GM18858 (cell line): Measurements from ENCODE around the gene TRIP10.
"Not testable (repeated sequence)": the region's sequence is repeated elsewhere in the genome, so short reads cannot be mapped to it uniquely, and the experiment has no call there.

Experiments used
- ATAC-seq: cut with Tn5 transposase; IDR thresholded peaks from one replicate; pipeline ENCODE4 v1.9.1; 2021; ENCODE audit not compliant: unreplicated experiment

Gene TRIP10

DNA sequence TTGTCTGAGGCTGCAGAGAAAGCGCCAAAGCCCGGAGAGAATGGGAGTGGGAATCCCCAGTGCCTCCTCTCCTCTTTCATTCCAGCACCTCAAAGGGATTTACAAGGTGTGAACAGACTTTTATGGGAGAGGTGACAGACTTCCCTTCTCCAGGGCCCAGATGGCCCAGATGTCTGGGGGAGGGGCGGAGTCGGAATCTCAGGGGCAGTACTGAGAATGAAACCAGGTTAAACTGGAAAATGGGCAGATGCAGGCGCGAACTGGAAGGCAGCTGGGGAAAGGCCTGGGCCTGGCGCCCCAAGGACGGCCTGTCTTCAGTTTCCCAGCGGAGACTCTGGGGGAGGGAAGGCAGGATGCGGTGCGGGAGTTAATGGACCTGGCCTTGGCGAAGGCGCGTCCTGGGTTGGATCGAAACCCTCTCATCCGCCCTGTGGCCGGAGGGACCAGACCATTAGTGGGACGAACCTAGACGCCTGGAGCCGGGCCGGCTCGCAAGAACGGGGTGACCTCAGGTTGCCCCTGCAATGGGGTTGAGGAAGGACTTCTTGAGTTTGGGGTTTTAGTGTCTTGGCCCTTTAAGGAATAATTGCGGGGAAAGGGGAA is 592 bp upstream of the TRIP10 start:
- no peak for ATAC-seq

GRCh38 chr19:6739883-6740588 is 556 bp downstream of the TRIP10 start:
- ATAC-seq, result no peak

DNA sequence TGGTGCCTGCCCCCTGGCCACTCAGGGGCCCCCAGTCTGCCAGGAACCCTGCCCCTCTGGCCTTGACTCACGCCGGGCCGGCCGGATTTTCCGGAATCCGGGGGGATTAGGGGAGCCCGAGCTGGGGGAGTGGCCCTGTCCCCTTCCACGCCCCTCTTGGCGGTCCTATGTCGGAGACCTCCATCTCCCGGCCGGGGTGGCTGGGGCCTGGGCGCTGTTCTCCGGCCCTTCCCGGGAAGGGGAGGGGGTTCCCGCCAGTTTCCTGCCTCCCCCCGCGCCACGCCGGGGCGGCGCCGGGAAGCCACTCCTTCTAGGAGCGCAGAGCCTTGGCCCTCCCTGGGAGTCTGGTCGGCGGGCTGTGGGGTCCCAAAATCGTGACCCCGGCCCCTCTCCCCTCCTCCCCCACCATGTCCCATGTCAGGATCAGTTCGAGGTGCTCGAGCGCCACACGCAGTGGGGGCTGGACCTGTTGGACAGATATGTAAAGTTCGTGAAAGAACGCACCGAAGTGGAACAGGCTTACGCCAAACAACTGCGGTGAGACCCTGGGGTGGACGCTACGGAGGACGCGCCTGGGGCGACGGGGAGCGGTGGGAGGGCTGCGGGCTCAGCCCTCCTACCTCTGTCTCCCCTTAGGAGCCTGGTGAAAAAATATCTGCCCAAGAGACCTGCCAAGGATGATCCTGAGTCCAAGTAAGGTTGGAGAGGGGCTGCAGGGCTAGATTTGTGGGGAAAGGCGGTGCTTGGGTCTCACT is 1.3 kb downstream of the TRIP10 start:
- no peak for ATAC-seq

GRCh38 chr19:6743066-6743465 is 3.6 kb downstream of the TRIP10 start:
- no peak for ATAC-seq

- no peak for ATAC-seq
These were observed 4.4 kb downstream of the TRIP10 start for GRCh38 chr19:6743714-6744380.

- no peak for ATAC-seq
These were observed 5.2 kb downstream of the TRIP10 start for GRCh38 chr19:6744381-6745301.

- no peak for ATAC-seq
These were observed 6.5 kb downstream of the TRIP10 start for GRCh38 chr19:6745965-6746364.

DNA sequence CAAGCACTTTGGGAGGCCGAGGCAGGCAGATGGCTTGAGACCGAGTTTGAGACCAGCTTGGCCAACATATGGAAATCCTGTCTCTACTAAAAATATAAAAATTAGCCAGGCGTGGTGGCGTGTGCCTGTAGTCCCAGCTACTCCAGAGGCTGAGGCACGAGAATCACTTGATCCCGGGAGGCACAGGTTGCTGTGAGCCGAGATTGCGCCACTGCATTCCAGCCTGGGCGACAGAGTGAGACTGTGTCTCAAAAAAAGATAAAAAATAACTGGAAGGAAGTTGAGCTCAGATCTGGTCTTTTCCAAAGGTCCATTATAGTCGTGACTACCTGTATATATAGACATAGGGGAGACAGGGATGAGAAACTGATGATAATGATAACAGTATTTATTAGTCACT is 9.1 kb downstream of the TRIP10 start:
- ATAC-seq, result not testable (repeated sequence)

DNA sequence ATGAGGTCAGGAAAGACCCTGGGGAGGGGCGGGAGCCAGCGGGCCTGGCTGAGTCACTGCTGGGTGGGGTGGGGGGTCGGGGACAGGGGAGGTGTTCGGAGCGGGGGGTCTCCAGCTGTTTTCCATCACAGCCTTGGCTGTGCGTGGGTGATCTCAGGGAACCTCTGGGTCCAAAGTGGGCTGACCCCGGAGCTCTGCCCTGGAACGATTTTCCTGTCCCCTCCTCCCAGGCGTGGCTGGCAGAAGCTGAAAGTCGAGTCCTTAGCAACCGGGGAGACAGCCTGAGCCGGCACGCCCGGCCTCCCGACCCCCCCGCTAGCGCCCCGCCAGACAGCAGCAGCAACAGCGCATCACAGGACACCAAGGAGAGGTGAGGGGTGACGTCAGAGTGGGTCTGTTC is 10.6 kb downstream of the TRIP10 start:
- no peak for ATAC-seq

DNA sequence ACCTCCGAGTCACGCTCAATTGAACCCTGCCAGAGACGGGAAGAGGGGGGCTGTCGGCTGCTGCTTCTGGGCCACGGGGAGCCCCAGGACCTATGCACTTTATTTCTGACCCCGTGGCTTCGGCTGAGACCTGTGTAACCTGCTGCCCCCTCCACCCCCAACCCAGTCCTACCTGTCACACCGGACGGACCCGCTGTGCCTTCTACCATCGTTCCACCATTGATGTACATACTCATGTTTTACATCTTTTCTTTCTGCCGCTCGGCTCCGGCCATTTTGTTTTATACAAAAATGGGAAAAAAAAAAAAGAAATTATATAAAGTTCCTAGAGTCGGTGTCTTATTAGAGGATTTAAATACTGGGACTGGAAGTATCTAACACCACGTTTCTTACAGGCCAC is 11.7 kb downstream of the TRIP10 start:
- ATAC-seq, result no peak

GRCh38 chr19:6752256-6753177 is 13.0 kb downstream of the TRIP10 start:
- no peak for ATAC-seq

- peak; percentile 59 for ATAC-seq
These were observed 13.9 kb downstream of the TRIP10 start for GRCh38 chr19:6753178-6754031.

DNA sequence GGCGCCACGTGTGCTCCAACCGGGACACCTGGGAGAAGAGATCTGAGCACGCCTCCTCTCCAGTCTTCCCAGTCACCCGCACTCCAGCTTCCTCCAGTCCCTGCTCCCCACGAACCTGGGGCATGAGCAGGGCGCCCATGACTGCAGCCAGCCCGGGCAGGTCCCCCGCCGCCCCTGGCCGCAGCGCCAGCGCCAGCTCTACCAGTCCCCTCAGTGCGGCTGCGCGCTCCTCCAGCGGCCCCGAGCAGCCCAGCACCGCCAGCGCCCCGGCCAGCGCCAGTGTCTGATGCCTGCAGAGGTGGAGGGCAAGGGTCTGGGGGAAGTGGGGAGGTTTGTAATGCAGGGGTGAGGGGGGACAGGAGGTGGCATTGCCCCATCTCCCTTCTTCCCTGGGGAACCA is 14.7 kb downstream of the TRIP10 start:
- ATAC-seq, result no peak

DNA sequence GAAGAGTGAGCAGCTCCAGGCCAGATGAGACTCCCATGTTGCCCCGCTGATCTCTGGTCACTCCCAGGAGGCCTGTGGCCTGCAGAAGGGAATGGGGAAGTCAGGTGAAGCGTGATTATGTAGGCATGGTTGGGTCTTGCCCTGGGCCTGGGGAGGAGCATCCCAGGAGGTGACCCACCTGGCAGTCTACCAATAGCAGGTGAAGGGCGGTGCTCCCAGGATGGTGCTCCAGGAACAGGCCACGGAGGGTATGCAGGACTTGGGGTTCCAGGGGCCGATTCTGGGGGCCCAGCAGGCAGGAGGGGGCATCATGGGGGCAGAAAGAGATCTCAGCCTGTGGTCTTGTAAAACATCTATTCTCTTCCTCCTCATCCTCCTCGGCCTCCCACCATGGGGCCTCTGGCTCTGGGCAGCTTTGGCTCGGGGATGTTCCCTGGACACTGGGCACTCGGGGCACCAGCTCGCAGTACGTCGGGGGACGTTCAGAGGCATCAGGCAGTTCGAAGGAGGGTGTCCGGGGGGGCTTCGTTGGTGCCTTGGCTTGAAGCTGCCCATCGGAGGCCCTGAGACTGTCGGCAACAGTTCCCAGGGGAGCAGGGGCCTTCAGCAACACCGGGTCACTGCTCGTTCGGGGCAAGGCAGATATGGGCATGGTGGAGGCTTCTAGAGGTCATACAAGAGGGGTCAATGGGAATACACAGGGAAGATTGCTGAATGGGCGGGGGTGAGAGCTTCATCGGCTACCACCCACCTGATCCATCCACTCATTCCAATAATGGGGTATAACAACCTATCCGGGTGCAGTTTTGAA is 15.4 kb downstream of the TRIP10 start:
- no peak for ATAC-seq

- ATAC-seq, result no peak
These were observed 21.1 kb downstream of the TRIP10 start for GRCh38 chr19:6760606-6761005.

- ATAC-seq, result no peak
These were observed 21.7 kb downstream of the TRIP10 start for GRCh38 chr19:6761053-6761676.

- not testable (repeated sequence) for ATAC-seq
These were observed 22.8 kb downstream of the TRIP10 start for GRCh38 chr19:6762253-6762797.
